Umbilical cord (tissue), 2 donors: Measurements from ENCODE around the gene LAGE3. TPM values are rescaled to one million over a fixed set of nuclear protein-coding genes. Genes with fewer than 3 reads are reported as not detected.

ENCODE experiments used
- DNase-seq: peaks from one replicate; pipeline ENCODE4 v3.0.0-alpha.2; 2015; ENCODE audit warnings: low spot score
- total RNA-seq: library from RNA; depleted of rRNA; stranded (reverse); fragments of >200 nt; gene quantifications from one replicate; pipeline ENCODE4 v1.2.3, GENCODE V29; 2014; ENCODE audit warnings: low replicate concordance; ENCODE audit not compliant: insufficient read depth

The LAGE3 gene
- total RNA-seq, 1 donor from 2014 or later: 14.9 TPM

DNA sequence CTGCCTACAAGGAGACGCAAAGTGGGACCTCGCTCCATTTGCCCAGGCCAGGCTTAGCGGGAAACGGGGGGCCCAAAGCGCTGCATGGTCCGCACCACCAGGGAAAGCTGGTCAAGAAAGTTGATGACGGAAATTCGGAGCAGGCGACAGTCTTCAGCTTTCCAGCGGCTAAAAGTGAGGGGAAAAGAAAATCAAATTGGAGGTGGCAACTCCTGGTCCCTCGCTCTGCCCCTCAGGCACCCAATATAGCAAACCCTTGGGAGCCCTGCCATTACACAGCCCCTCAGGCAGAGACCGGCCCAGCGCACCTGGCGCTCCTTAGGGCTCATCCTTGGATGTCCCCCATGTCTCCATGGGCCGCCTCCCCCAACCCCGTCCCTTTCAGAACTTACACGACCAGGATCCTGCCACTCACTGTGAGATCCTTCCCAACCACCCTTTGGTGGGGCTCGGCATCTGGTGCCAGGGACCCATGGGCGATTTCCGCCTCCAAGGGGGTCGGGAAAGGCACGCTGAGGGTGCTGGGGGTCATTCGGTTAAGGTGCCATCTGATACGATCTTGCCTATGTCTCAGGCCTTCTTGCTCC lies 1.1 kb downstream of the LAGE3 start:
- DNase-seq: no peak

DNA sequence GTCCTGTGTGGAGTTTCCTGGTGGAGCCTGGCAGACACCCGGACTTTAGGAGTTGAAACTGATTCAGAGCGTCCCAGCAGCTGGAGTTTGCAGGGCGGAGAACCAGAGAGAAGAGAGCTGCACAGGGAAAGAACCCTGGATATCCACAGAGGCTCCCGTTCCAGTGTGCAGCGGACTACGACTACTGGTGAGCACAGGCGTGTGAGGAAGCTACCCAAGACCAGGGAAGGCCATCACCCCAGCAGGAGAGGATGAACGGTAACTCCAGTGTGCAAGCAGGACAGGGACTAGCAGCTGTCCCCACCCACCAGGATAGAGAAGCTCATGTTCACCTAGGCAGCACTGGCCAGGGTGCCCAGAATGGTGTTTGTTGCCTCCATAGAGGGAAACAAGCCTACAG lies 2.3 kb downstream of the LAGE3 start:
- DNase-seq: peak; percentile 7

DNA sequence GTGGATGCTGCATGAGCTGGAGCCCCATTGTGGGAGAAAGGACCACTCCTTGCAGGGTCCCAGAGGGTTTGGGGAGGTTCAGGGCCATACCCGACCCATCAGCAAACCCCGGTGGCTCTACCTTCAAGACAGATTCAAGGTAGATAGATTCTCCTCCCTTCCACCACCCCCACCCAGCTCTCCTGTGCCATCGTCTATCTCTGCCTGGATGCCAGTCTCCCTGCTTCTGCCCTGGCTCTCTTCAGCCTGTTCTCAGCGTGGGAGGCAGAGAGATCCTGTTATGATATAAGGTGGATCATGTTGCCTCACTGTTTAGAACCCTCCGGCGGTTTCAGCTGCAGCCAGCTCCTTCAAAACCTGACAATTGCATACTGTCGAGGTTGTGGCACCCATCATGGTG lies 5.4 kb downstream of the LAGE3 start:
- no peak for DNase-seq

DNA sequence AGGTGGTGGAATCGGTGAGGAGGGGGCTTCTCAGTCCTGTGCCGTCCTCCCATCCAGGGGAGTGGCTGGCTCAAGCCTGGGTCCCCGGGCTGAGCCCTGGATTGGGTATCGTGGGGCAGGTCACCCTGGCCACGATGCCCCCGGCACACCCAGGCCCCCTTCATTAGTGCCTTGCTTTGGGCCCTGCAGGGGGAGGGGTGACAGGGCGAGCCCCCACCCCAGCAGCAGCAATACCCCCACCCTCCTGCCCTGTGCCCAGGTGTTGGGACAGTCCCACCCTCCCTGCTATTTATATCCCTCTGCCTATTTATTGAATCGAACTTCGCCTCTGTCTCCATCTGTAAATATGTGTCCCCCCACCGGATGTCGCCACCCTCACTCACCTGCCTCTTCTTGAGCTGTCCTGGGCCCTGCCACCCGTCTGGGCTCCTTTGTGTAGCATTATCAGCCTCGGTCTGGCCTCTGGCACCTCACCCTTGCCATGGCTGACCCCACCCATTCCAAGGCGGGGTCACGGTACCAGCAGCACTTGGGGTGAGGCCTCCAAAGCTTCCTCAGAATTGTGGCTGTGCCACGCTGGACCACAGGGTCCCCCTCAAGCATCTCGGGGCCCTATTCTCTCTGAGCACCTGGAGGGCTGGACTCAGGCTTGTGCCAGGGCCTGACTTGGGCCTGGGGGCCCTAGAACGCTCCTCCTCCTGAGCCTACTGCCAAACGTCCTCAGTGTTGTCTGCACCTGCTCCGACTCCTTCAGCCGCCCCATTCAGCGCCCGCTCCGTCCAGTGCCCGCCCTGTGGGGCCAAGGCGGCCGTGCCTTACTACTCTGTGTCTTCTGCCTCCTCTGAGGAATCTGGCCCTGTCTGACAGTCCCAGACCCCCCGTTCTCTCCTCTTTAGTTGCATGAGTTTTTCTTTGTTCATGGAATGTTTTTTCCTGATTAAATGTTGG lies 6.1 kb downstream of the LAGE3 start:
- no peak for DNase-seq

DNA sequence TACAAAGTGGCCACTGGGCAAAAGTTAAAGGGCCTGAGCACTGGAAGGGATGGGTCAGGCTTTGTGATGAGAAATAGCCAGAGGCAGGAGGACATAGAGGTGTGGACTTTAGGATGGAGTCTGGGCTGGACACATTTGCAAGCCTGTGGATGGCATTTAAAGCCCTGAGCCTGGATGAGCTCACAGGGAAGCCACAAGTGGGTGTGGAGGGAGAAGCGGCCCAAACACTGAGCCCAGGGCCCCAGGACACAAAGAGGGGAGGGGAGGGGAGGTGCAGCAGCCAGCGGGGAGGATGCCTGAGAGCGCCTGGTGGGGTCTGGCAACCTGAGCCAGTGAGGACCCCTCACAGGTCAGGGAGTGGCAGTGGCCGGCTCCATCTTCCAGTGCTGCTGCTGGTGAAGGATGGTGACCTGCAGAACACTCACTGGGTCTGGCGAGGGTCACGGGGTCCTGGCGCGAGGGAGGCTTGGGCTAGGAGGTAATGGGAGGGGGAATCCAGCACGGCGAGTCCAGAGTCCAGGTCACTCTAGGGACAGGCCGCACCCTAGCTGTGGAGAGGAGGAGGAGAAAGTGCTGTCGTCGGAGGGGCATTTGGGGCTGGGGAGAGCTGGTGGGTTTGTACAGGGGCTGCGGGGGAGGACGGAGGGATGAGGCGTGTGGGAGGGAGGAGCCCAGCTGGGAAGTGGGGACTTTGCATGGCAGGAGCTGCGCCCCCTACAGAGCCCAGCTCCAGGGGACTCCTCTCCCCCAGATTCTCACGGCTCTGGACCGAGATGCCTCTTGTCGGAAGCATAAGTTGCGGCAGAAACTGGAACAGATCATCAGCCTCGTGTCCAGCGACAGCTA lies 7.0 kb downstream of the LAGE3 start:
- no peak for DNase-seq

DNA sequence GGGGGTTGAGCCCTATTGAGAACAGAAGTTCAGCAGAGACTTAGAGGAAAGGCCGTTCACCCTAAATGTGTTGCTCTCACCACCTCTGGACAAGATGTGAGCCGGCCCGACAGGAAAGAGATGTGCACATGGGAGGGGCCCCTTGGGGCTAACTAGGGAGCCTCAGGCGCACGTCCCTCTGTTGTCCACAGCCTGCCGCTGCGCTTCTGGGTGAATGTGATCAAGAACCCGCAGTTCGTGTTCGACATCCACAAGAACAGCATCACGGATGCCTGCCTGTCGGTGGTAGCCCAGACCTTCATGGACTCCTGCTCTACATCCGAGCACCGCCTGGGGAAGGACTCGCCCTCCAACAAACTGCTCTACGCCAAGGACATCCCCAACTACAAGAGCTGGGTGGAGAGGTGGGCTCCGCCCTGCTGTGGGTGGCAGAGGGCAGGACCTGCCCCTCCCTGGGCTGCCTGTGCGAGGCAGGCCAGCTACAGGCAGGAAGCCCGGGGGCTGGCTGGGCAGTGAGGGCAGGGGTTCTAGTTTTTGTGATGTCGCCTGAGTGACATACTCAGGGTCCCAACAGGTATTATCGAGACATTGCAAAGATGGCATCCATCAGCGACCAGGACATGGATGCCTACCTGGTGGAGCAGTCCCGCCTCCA lies 8.0 kb downstream of the LAGE3 start:
- no peak for DNase-seq

DNA sequence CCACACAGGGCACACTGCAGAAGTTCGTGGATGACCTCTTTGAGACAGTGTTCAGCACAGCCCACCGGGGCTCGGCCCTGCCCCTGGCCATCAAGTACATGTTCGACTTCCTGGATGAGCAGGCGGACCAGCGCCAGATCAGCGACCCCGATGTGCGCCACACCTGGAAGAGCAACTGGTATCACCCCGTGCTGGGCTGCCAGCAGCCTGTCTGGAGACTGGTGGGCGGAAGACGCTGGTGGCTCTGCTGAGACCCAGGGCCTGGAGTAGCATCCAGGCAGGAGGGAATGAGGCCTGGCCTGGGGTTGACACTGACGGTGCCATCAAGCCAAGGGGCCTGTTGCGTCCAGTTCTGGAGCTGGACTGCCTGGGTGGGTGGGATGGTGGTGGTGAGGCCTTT lies 8.6 kb downstream of the LAGE3 start:
- DNase-seq: no peak

DNA sequence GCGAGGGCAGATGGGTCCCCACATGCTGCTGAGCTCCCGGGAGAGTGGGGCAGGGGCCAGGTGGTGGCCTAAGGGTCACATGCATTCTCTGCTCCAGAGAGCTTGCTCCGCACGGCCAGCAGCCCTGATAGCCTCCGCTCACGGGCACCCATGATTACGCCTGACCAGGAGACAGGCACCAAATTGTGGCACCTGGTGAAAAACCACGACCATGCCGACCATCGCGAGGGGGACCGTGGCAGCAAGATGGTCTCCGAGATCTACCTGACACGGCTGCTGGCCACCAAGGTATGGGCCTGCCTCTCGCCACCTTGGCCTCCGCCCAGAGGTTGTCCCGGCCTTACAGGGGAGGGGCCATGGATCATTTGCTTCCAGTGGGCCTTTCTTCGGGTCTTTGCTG lies 9.2 kb downstream of the LAGE3 start:
- no peak for DNase-seq

DNA sequence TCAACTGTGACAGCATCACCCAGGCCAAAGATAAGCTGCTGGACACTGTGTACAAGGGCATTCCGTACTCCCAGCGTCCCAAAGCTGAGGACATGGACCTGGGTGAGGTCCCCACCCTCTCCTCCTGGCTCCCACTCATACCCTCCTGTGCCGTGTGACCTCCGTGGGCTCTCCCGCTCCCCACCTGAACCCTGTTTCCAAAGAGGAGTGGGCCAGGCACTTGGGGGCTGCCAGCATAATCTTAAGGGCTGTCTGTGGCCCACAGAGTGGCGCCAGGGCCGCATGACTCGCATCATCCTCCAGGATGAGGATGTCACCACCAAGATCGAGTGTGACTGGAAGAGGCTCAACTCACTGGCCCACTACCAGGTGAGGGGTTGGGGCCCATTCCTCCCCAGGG lies 10.0 kb downstream of the LAGE3 start:
- no peak for DNase-seq

DNA sequence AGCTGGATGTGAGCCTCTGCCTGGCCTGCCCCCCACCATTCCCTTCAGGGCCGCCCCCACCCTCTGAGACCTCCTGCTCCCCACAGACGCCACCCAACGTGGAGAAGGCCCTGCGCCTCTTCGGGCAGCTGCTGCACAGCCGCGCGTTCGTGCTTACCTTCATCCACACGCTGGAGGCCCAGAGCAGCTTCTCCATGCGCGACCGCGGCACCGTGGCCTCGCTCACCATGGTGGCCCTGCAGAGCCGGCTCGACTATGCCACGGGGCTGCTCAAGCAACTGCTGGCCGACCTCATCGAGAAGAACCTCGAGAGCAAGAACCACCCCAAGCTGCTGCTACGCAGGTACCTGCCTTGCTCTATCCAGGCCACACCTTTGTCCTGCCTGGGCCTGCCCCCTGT lies 10.9 kb downstream of the LAGE3 start:
- DNase-seq: no peak

DNA sequence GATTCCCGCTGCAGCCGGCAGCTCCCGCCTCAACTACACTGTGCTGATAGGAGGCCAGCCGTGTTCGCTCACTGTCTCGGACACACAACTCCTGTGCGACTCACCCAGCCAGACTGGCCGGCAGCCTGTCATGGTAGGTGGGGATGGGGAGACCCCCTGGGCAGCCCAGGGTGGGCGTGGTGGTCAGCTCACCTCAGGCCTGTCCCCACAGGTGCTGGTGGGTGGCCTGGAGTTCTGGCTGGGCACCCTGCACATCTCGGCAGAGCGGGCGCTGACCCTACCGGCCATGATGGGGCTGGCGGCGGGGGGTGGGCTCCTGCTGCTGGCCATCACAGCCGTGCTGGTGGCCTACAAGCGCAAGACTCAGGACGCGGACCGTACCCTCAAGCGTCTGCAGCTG lies 11.5 kb downstream of the LAGE3 start:
- DNase-seq: no peak

DNA sequence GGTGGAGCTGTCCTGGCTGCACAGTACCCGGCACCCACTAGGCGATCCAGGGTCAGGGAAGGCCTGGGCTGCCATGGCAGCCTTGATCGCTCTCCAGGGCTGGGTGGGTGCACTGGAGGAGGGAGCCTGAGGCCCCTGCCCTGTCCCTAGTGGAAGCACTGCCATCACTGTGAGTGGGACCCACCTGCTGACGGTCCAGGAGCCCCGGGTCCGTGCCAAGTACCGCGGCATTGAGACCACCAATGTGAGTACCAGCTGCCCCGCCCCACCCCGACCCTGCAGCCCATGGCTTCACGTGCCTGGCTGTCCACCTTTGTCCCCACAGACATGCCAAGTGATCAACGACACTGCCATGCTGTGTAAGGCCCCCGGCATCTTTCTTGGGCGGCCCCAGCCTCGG lies 12.2 kb downstream of the LAGE3 start:
- DNase-seq: no peak

DNA sequence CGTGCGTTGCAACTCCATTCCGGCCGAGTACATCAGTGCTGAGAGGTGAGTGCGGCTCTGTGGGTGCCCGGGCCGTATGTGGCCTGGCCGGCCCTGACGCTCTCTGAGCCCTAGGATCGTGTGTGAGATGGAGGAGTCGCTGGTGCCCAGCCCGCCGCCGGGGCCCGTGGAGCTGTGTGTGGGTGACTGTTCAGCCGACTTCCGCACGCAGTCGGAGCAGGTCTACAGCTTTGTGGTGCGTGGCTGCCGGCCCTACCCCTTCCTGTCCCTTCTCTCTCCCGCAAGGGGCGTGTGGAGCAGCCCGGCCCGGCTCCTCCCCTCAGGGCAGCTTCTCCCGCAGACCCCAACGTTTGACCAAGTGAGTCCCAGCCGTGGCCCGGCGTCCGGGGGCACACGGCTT lies 13.0 kb downstream of the LAGE3 start:
- no peak for DNase-seq

DNA sequence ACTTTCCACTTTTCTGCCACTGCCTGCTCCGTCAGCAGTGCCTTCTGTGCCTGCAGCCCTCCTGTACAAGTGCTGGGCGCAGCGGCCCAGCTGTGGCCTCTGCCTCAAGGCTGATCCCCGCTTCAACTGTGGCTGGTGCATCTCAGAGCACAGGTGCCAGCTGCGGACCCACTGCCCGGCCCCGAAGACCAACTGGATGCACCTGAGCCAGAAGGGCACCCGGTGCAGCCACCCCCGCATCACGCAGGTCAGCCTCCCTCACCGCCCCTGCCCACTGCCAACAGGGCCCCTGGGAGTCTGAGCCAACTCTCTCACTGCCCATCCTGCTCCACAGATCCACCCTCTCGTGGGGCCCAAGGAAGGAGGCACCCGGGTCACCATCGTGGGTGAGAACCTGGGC lies 13.5 kb downstream of the LAGE3 start:
- DNase-seq: no peak

DNA sequence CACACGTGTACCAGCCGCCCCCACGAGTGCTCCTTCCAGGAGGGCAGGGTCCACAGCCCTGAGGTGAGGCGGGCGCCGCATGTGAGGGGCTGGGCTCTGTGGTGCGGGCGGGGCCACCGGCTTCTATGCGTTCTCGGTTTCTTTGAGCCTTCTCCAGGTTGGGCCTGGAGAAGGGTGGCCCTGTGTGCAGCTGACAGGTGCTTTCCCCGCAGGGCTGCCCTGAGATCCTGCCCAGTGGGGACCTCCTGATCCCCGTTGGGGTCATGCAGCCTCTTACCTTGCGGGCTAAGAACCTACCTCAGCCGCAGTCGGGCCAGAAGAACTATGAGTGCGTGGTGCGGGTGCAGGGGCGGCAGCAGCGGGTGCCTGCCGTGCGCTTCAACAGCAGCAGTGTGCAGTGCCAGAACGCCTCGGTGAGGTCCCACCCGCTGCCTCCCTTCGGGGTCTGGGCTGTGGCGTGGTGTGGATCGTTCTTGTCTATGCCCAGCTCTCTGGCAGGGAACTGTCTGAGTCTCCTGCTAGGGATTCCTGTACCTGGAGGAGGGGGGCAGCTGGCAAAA lies 14.2 kb downstream of the LAGE3 start:
- no peak for DNase-seq

DNA sequence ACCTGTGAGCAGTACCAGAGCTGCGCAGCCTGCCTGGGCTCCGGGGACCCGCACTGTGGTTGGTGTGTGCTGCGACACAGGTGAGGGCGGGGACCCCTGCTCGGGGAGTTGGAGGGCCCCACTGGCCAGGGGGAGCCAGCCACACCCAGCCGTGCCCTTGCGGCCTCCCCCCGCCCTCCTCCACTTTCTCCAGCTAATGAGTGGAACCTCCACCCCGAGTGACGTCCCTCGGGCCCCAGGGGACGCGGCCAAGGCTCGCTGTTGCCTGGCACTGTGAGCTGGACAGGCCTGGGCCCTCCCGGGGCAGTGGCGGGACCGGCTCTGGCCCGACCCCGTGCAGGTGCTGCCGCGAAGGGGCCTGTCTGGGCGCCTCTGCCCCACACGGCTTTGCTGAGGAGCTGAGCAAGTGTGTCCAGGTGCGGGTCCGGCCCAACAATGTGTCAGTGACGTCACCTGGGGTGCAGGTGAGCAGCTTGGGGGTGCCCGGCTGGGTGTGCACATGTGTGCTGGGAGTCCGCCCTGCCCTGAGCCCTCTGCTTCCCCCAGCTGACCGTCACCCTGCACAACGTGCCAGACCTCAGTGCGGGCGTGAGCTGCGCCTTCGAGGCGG lies 15.4 kb downstream of the LAGE3 start:
- no peak for DNase-seq

DNA sequence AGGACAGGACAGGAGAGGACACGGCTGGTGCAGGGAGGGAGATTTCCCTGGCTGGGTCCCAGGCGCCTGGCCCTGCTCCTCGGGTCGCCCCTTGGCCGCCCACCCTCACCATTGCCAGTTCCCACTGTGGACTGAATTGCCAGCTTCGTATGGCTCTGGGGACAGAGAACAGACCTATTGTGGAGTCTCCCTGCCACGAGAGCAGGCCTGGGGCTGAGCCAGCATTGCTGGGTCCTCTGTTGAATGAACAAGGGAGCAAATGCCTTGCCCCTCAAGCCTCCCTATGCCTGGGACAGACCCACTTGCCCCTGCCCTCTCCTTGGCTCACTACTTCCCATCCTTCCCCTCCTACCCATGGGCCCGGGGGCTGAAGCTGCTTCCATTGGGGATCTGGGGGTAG lies 16.7 kb downstream of the LAGE3 start:
- DNase-seq: no peak

DNA sequence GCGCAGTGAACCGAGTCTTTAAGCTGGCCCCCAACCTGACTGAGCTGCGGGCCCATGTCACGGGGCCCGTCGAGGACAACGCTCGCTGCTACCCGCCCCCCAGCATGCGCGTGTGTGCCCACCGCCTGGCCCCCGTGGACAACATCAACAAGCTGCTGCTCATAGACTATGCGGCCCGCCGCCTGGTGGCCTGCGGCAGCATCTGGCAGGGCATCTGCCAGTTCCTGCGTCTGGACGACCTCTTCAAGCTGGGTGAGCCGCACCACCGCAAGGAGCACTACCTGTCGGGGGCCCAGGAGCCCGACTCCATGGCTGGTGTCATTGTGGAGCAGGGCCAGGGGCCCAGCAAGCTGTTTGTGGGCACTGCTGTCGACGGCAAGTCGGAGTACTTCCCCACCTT lies 18.8 kb downstream of the LAGE3 start:
- no peak for DNase-seq

DNA sequence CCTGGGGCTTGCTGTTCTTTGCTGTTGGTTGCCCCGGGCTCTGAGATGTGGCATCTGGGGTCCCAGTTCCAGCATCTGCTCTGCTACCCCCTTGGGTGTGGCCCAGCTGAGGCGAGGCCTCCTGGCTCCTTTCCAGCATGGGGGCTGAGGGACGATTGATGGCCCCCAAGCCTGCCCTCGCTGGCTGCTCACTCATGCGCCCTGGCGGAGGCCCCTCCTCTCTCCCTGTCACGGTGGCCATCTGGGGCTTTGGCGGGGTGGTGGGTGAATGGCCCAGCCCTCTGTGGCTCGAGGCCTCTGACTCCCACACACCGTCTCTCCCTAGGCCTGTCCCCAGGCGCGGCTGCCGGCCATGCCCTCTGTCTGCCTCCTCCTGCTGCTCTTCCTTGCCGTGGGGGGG lies 19.2 kb downstream of the LAGE3 start:
- DNase-seq: peak; percentile 5

DNA sequence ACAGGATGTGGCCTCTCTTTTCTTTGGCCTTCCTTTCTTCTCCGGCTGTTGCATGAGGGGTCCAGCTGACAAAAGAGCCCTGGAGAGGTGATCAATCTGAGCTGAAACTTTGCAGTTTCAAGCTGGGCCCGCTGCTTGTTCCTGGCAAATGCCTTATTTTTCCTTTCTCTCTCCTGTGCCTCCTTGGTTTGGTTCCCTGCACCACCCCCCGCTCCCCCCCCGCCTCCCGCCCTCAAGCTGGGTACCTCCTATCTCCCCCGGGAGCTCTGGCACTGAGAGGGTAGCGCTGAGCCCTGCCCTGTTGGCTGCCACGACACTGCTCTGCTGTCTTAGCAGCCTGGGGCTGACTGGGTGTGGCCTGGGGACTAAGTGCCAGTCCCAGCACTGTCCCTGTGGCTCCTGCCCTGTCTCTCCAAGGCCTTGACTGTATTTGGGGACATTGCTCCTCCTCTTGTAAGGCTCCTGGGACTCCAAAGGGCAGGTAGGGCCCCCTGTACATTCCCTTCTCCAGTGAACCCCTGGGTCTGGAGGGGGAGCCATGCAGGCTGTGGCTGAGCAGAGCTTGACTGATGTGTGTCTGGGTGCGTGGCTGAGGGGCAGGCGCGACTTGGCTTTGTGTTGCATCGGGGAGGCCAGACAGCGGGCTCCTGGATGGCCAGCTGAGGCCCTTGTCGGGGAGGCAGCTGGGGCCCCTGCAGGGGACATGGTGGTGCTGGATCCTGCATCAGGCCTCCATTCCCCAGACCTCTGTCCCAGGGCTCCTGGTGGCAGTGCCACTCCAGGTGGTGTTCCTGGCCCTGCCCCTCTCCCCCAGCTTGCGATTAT lies 19.9 kb downstream of the LAGE3 start:
- DNase-seq: peak; percentile 14
